OCI-LY7 (cell line): ENCODE data around the gene ARL16. TPM values are rescaled to one million over a fixed set of nuclear protein-coding genes. Genes with fewer than 3 reads are reported as not detected.
A peak's percentile ranks its signal among the peaks of the same experiment; 100 is the strongest.

Source experiments
- BruUV-seq: library from RNA; stranded (reverse); fragments of 400-500 nt; replicated peaks from 2 replicates; lab custom pipeline; 2021; lab: Mats Ljungman, UMichigan
- CTCF ChIA-PET: fragments of 300-600 bp; sonication (Branson Sonifier 250); formaldehyde crosslinking; loops from one replicate; lab custom pipeline; 2022; ENCODE audit warnings: antibody characterized with exemption; ENCODE audit not compliant: unreplicated experiment; lab: Charles Lee
- POLR2A ChIA-PET: fragments of 300-600 bp; sonication (Branson Sonifier 250); formaldehyde crosslinking; loops from one replicate; lab custom pipeline; 2022; ENCODE audit warnings: antibody characterized with exemption; lab: Charles Lee
- DNase-seq: peaks from one replicate; pipeline ENCODE4 v3.0.0-alpha.2; 2015; ENCODE audit warnings: low spot score
- H2AFZ ChIP-seq: fragments of 200-600 bp; sonication (generic), shearing (Covaris generic); 2 replicates; pipeline ENCODE4 v1.6.1; 2014; ENCODE audit warnings: mild to moderate bottlenecking, antibody characterized with exemption, low read length, moderate library complexity
- H3K27ac ChIP-seq: fragments of 200-600 bp; sonication (generic); 2 replicates; pipeline ENCODE4 v1.5.1; 2014; ENCODE audit warnings: mixed run types, low read depth, mild to moderate bottlenecking, moderate library complexity, low read length, inconsistent platforms; ENCODE audit not compliant: poor library complexity, severe bottlenecking
- H3K36me3 ChIP-seq: fragments of 200-600 bp; sonication (generic); 2 replicates; pipeline ENCODE4 v1.6.1; 2014; ENCODE audit warnings: mild to moderate bottlenecking, antibody characterized with exemption, low read length, moderate library complexity, mixed read lengths; ENCODE audit not compliant: insufficient read depth
- H3K4me1 ChIP-seq: fragments of 200-600 bp; sonication (generic); 2 replicates; pipeline ENCODE4 v1.5.1; 2014; ENCODE audit warnings: mild to moderate bottlenecking, low read length; ENCODE audit not compliant: insufficient read depth, poor library complexity, severe bottlenecking
- H3K4me2 ChIP-seq: fragments of 200-600 bp; sonication (generic); 2 replicates; pipeline ENCODE4 v1.6.1; 2014; ENCODE audit warnings: mild to moderate bottlenecking, low read length
- H3K4me3 ChIP-seq: fragments of 200-600 bp; sonication (generic); 2 replicates; pipeline ENCODE4 v1.5.1; 2014; ENCODE audit warnings: mild to moderate bottlenecking, low read depth, low read length; ENCODE audit not compliant: poor library complexity, severe bottlenecking
- H3K79me2 ChIP-seq: fragments of 200-600 bp; sonication (generic); 2 replicates; pipeline ENCODE4 v1.6.1; 2016; ENCODE audit warnings: low read depth, mild to moderate bottlenecking, low read length, moderate library complexity, mixed read lengths; ENCODE audit not compliant: insufficient read depth
- H3K9me2 ChIP-seq: fragments of 200-600 bp; sonication (generic); 2 replicates; pipeline ENCODE4 v1.6.1; 2016; ENCODE audit warnings: mild to moderate bottlenecking, low read length, mixed read lengths; ENCODE audit not compliant: insufficient read depth
- H3K9me3 ChIP-seq: fragments of 200-600 bp; sonication (generic); 2 replicates; pipeline ENCODE4 v1.6.1; 2014; ENCODE audit warnings: mild to moderate bottlenecking, mixed run types, low read length, mixed read lengths
- H4K20me1 ChIP-seq: fragments of 200-600 bp; sonication (generic); 2 replicates; pipeline ENCODE4 v1.6.1; 2014; ENCODE audit warnings: mild to moderate bottlenecking, antibody characterized with exemption, low read length, moderate library complexity, mixed read lengths; ENCODE audit not compliant: insufficient read depth
- CTCF ChIP-seq: fragments of 200-600 bp; sonication (generic); conservative IDR thresholded peaks from 2 replicates; pipeline ENCODE4 v1.5.1; 2014; ENCODE audit warnings: mild to moderate bottlenecking, antibody characterized with exemption, low read length, moderate library complexity, mixed read lengths
- EZH2phosphoT487 ChIP-seq: fragments of 200-600 bp; sonication (generic); IDR thresholded peaks from 2 replicates; pipeline ENCODE4 v1.6.1; 2018; ENCODE audit warnings: low read depth, borderline replicate concordance, mild to moderate bottlenecking, mixed run types, antibody characterized with exemption, low read length, moderate library complexity, mixed read lengths
- intact Hi-C: fragments of 100-400 bp; cut with micrococcal nuclease; formaldehyde crosslinking; loops from one replicate; pipeline ENCODE4 v1.10.0; 2022; ENCODE audit not compliant: unreplicated experiment
- total RNA-seq, 2 experiments: library from RNA; depleted of rRNA in 1 of 2; stranded (reverse); fragments of >200 nt in 1 of 2; shearing (Covaris generic) in 1 of 2; gene quantifications; 2 replicates each; pipeline ENCODE4 v1.2.3, GENCODE V29; 2014 to 2022

Gene ARL16
- total RNA-seq, 2 experiments from 2014 or later = 49.8 to 86.1 TPM

GRCh38 chr17:81685108-81685507, 1.5 kb upstream of the ARL16 start:
- H3K4me2 ChIP-seq = peak overlapping the region; percentile 82
- TF ChIP-seq EZH2phosphoT487 = no peak
- TF ChIP-seq CTCF = no peak
- H4K20me1 ChIP-seq = peaks cover 5% of the 10 kb centered on the region; the same call in 1 of the 2 replicates
- peak overlapping the region; percentile 41 for H3K27ac ChIP-seq
- POLR2A ChIA-PET = no interaction called here
- H3K9me2 ChIP-seq = no peaks in the 10 kb centered on the region
- H2AFZ ChIP-seq = no peak overlapping the region
- H3K4me1 ChIP-seq = peaks cover 23% of the 10 kb centered on the region
- no peaks in the 10 kb centered on the region for H3K9me3 ChIP-seq
- intact Hi-C loops = no loop called here
- no TSS peak for BruUV-seq
- CTCF ChIA-PET = interaction anchor here (0.6 kb wide), 1 partner anchor 161 kb away, joined by 3 read pairs; no protein-coding TSS in a partner anchor
- H3K36me3 ChIP-seq = peaks cover 57% of the 10 kb centered on the region
- H3K79me2 ChIP-seq = peaks cover 43% of the 10 kb centered on the region
- DNase-seq = peak; percentile 31
- peak overlapping the region; percentile 78 for H3K4me3 ChIP-seq

- Histone ChIP-seq H3K4me2 (peak overlapping the region; percentile 82), H4K20me1 (peaks cover 5% of the 10 kb centered on the region; the same call in 1 of the 2 replicates), H3K9me2 (no peaks in the 10 kb centered on the region), H3K79me2 (peaks cover 43% of the 10 kb centered on the region), H3K27ac (peak overlapping the region; percentile 41), H3K4me1 (peaks cover 23% of the 10 kb centered on the region), H3K4me3 (peak overlapping the region; percentile 78), H3K9me3 (no peaks in the 10 kb centered on the region), H3K36me3 (peaks cover 51% of the 10 kb centered on the region), H2AFZ (no peak overlapping the region; the same call in 1 of the 2 replicates)
- intact Hi-C loops = loop anchor here (5.0 kb wide), 2 partner anchors 167 to 413 kb away; partner anchors contain the start of gene FASN
- peak; percentile 27 for DNase-seq
- TF ChIP-seq EZH2phosphoT487 (no peak), CTCF (no peak)
- ChIA-PET POLR2A (interaction anchor here (1.7 kb wide), 1 partner anchor 18 kb away, joined by 6 read pairs; no protein-coding TSS in a partner anchor), CTCF (interaction anchor here (0.6 kb wide), 1 partner anchor 160 kb away, joined by 3 read pairs; no protein-coding TSS in a partner anchor)
- TSS peak; percentile 83 for BruUV-seq
Observed at GRCh38 chr17:81684442-81684911, 880 bp upstream of the ARL16 start.

- H3K9me3 ChIP-seq = no peaks in the 10 kb centered on the region
- H4K20me1 ChIP-seq = peaks cover 5% of the 10 kb centered on the region; the same call in 1 of the 2 replicates
- no peak for DNase-seq
- H3K27ac ChIP-seq = peak overlapping the region; percentile 29
- H2AFZ ChIP-seq = peak overlapping the region; percentile 24; the same call in 1 of the 2 replicates
- H3K4me2 ChIP-seq = peak overlapping the region; percentile 93
- intact Hi-C loops = loop anchor here (1.0 to 5.0 kb wide), 4 partner anchors 16 to 414 kb away; partner anchors contain the start of genes FASN and MRPL12
- H3K36me3 ChIP-seq = peaks cover 38% of the 10 kb centered on the region
- H3K79me2 ChIP-seq = peaks cover 43% of the 10 kb centered on the region
- H3K4me1 ChIP-seq = peaks cover 23% of the 10 kb centered on the region
- peak overlapping the region; percentile 78 for H3K4me3 ChIP-seq
- POLR2A ChIA-PET = interaction anchor here (0.6 to 1.7 kb wide), 6 partner anchors 15 to 165 kb away, joined by 3 to 12 read pairs (median 6); partner anchors contain the start of genes CCDC137, MRPL12 and OXLD1
- TF ChIP-seq EZH2phosphoT487 (no peak), CTCF (no peak)
- H3K9me2 ChIP-seq = no peaks in the 10 kb centered on the region
- CTCF ChIA-PET = interaction anchor here (0.6 to 0.7 kb wide), 2 partner anchors 8 to 51 kb away, joined by 3 to 4 read pairs; no protein-coding TSS in a partner anchor
- no TSS peak for BruUV-seq
Observed at GRCh38 chr17:81683208-81683583, 401 bp downstream of the ARL16 start.
